ENCODE measurements around the gene ENTHD1.
"Not testable (repeated sequence)": the region's sequence is repeated elsewhere in the genome, so short reads cannot be mapped to it uniquely, and the experiment has no call there.

Gene ENTHD1

DNA sequence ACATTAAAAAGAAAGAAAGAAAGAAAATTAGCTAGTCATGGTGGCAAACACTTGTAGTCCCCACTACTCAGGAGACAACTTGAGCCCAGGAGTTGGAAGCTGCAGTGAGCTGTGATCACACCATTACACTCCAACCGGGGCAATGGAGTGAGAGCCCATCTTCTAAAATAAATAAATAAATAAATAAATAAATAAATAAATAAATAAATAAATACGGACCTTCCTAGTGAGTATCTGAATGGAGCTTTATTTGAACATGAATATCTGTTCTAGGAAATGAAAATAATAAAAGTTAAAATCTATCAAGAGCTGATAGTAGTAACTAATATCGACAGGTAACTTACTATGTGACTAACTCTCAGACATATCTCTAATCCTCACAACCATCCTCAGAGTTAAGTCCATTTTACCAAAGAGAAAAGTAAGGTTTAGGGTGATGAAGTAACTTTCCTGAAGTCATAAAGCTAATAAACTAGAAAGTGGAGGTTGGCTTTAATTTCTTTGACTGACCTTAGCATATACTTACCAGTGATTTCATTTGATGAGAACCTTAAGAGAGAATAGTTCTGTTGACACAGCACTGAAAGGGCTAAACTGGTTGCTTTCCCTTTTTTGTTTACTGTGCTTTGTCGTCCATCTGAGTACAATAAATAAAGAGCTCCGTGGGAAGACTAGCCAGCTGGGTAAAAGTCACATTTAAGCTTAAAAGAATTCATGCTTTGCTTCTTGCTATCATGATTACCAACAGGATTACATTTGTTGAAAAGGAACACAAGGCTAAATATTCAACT, 22.4 kb downstream of the ENTHD1 start:
- Histone ChIP-seq H3K36me3 (ENCODE audit: control insufficient read depth, insufficient read depth, low read length) (no peaks in the 10 kb centered on the region), H3K9me3 (ENCODE audit: control insufficient read depth, insufficient read depth, low read length) (no peaks in the 10 kb centered on the region), H3K4me1 (ENCODE audit: control insufficient read depth, insufficient read depth, low read length) (no peaks in the 10 kb centered on the region), H3K4me3 (ENCODE audit: low read depth, low read length) (no peak overlapping the region), H3K27ac (ENCODE audit: low read depth, low read length) (no peak overlapping the region), H3K27me3 (ENCODE audit: control insufficient read depth, insufficient read depth, low read length) (no peaks in the 10 kb centered on the region), H3K9ac (ENCODE audit: low read depth, low read length) (no peak overlapping the region)

DNA sequence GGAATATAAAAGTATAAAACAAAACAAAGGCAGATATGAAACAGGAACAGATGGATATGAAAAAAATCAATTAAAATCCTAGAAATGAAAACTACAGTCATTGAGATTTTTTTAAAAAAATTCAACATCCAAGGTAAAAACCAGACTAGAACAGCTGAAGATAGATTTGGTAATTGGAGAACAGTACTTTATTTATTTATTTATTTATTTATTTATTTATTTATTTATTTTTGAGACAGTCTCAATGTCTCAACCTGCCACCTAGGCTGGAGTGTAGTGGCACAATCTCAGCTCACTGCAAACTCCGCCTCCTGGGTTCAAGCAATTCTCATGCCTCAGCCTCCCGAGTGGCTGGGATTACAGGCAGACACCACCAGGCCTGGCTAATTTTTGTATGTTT, 23.8 kb downstream of the ENTHD1 start:
- H3K27me3 ChIP-seq (ENCODE audit: control insufficient read depth, insufficient read depth, low read length); H3K27ac ChIP-seq (ENCODE audit: low read depth, low read length); H3K9ac ChIP-seq (ENCODE audit: low read depth, low read length); H3K9me3 ChIP-seq (ENCODE audit: control insufficient read depth, insufficient read depth, low read length); H3K4me3 ChIP-seq (ENCODE audit: low read depth, low read length); H3K36me3 ChIP-seq (ENCODE audit: control insufficient read depth, insufficient read depth, low read length); H3K4me1 ChIP-seq (ENCODE audit: control insufficient read depth, insufficient read depth, low read length): not testable (repeated sequence)

DNA sequence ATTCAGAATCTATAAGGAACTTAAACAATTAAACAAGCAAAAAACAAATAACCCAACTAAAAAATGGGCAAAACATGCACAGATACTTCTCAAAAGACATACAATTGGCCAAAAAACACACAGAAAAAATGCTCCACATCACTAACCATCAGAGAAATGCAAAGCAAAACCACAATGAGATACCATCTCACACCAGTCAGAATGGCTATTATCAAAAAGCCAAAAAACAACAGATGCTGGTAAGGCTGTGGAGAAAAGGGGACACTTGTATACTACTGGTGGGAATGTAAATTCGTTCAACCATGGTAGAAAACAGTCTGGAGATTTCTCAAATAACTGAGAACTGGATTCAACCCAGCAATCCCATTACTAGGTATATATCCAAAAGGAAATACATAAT, 24.8 kb downstream of the ENTHD1 start:
- H3K9me3 ChIP-seq (ENCODE audit: control insufficient read depth, insufficient read depth, low read length), result no peaks in the 10 kb centered on the region
- no peaks in the 10 kb centered on the region for H3K27me3 ChIP-seq (ENCODE audit: control insufficient read depth, insufficient read depth, low read length)
- no peak overlapping the region for H3K9ac ChIP-seq (ENCODE audit: low read depth, low read length)
- H3K36me3 ChIP-seq (ENCODE audit: control insufficient read depth, insufficient read depth, low read length), result no peaks in the 10 kb centered on the region
- no peak overlapping the region for H3K4me3 ChIP-seq (ENCODE audit: low read depth, low read length)
- no peak overlapping the region for H3K27ac ChIP-seq (ENCODE audit: low read depth, low read length)
- H3K4me1 ChIP-seq (ENCODE audit: control insufficient read depth, insufficient read depth, low read length), result no peaks in the 10 kb centered on the region

DNA sequence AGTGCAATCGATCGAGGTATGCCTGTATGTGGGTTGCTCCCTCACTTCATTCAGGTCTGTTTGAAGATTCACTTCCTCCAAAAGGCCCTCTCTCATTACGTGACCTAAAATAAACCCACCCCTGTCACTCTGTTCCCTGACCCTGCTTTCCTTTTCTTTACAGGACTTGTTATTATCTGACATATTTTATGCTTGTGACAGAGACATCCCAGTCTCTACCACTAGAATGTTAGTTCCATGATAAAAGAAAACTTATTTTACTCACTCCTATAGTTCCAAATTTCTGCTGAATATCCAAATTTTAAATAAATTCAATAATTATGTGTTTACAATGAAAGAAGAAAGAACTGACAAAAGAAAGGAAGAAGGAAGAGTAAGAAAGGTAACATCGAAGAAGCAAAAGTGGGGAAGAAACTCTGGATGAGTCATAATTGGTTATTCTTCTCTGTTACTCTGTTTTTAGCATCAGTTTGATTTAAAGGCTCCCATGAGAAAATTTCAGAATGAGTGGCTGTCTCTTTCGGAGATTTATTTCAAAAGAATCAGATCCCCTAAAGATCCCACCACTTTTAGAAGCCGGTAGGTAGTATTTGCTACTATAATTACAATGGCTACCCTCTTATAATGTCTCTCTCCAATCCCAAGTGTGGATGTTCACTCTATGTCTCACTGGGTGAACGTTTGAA, 33.5 kb downstream of the ENTHD1 start:
- Histone ChIP-seq H3K4me3 (ENCODE audit: low read depth, low read length) (no peak overlapping the region), H3K27ac (ENCODE audit: low read depth, low read length) (no peak overlapping the region)

DNA sequence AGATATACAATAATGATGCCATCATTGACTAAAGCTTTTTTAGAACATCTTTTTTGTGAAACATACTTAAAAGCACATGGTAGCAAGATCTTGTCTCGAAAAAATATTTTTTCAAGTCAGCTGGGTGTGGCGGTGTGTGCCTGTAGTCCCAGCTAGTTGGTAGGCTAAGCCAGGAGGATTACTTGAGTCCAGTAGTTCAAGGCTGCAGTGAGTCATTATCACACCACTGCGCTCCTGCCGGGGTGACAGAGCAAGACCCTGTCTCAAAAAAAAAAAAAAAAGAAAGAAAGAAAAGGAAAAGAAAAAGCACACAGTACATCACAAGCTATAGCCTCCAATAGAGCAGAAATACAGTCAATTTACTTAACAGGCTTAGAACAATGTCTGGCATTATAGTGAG, 37.0 kb downstream of the ENTHD1 start:
- no peak overlapping the region for H3K4me3 ChIP-seq (ENCODE audit: low read depth, low read length)
- H3K27ac ChIP-seq (ENCODE audit: low read depth, low read length), result no peak overlapping the region
- no peaks in the 10 kb centered on the region for H3K36me3 ChIP-seq (ENCODE audit: control insufficient read depth, insufficient read depth, low read length)
- no peaks in the 10 kb centered on the region for H3K4me1 ChIP-seq (ENCODE audit: control insufficient read depth, insufficient read depth, low read length)
- no peak overlapping the region for H3K9ac ChIP-seq (ENCODE audit: low read depth, low read length)
- H3K9me3 ChIP-seq (ENCODE audit: control insufficient read depth, insufficient read depth, low read length), result no peaks in the 10 kb centered on the region
- no peaks in the 10 kb centered on the region for H3K27me3 ChIP-seq (ENCODE audit: control insufficient read depth, insufficient read depth, low read length)

More for the DNA sequence above, 33.5 kb downstream of the ENTHD1 start:
- Histone ChIP-seq H3K9me3 (ENCODE audit: control insufficient read depth, insufficient read depth, low read length) (no peaks in the 10 kb centered on the region), H3K36me3 (ENCODE audit: control insufficient read depth, insufficient read depth, low read length) (no peaks in the 10 kb centered on the region), H3K9ac (ENCODE audit: low read depth, low read length) (no peak overlapping the region), H3K4me1 (ENCODE audit: control insufficient read depth, insufficient read depth, low read length) (no peaks in the 10 kb centered on the region), H3K27me3 (ENCODE audit: control insufficient read depth, insufficient read depth, low read length) (no peaks in the 10 kb centered on the region)

DNA sequence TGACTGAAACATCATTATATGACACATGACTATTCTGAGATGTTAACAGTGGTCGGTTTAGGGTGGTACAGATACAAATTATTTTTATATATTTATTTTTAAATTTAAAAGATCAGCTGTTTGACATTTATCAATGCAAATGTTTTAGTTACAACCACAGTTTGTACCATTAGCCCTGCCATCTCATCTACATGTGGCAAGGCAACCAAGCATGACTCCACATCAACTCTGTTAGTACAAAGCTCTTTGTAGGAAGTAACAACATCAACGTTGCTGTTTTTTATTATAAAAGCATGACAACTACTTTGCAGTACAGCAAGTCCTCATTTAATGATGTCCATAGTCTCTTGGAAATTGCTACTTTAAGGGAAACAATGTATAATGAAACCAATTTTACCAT, 40.8 kb downstream of the ENTHD1 start:
- H3K4me1 ChIP-seq (ENCODE audit: control insufficient read depth, insufficient read depth, low read length), result no peaks in the 10 kb centered on the region
- H3K9me3 ChIP-seq (ENCODE audit: control insufficient read depth, insufficient read depth, low read length), result no peaks in the 10 kb centered on the region
- no peaks in the 10 kb centered on the region for H3K36me3 ChIP-seq (ENCODE audit: control insufficient read depth, insufficient read depth, low read length)
- H3K27ac ChIP-seq (ENCODE audit: low read depth, low read length), result no peak overlapping the region
- H3K27me3 ChIP-seq (ENCODE audit: control insufficient read depth, insufficient read depth, low read length), result no peaks in the 10 kb centered on the region
- no peak overlapping the region for H3K4me3 ChIP-seq (ENCODE audit: low read depth, low read length)
- H3K9ac ChIP-seq (ENCODE audit: low read depth, low read length), result no peak overlapping the region

DNA sequence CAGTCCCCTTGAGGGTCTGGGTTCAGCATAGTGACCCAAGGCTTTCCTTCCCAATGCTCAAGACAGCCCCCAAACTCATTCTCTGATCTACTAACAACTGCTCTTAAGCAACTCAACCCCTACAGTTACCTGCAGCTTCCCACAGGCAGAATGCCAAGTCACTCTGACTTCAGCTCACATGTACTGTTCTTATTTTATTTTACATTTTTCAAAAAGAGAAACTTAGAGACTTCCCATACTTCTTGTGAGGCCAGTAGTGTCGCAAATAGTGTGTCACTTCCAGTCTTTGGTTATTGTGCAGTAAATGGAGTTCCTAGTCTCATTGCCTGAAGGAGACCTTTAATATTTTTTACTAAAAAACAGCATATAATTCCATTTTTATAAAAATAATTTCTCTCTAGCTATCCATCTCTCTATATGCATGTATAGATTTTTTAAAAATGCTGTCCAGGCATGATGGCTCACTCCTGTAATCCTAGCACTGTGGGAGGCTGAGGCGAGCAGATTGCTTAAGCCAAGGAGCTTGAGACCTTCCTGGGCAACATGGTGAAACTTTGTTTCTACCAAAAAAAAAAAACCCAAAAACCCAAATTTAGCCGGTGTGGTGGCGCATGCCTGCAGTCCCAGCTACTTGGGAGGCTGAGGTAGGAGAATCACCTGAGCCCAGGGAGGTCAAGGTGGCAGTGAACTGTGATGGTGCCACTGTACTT, 41.8 kb downstream of the ENTHD1 start:
- Histone ChIP-seq H3K9ac (ENCODE audit: low read depth, low read length) (no peak overlapping the region), H3K4me3 (ENCODE audit: low read depth, low read length) (no peak overlapping the region), H3K27me3 (ENCODE audit: control insufficient read depth, insufficient read depth, low read length) (no peaks in the 10 kb centered on the region), H3K4me1 (ENCODE audit: control insufficient read depth, insufficient read depth, low read length) (no peaks in the 10 kb centered on the region), H3K36me3 (ENCODE audit: control insufficient read depth, insufficient read depth, low read length) (no peaks in the 10 kb centered on the region), H3K9me3 (ENCODE audit: control insufficient read depth, insufficient read depth, low read length) (no peaks in the 10 kb centered on the region), H3K27ac (ENCODE audit: low read depth, low read length) (no peak overlapping the region)

DNA sequence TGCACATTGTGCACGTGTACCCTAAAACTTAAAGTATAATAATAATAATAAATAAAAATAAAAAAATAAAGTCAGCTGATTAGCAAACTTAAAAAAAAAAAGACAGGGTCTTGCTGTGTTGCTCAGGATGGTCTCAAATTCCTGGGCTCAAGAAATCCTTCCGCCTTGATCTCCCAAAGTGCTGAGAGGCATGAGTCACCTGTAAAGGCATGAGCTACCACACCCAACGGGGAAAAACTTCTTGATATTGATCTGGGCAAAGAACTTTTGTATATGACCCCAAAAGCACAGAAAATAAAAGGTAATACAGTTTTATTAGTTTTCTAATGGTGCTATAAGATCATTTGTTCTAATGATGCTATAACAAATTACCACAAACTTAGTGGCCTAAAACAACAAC, 46.1 kb downstream of the ENTHD1 start:
- Histone ChIP-seq H3K27me3 (ENCODE audit: control insufficient read depth, insufficient read depth, low read length) (no peaks in the 10 kb centered on the region), H3K27ac (ENCODE audit: low read depth, low read length) (no peak overlapping the region), H3K4me3 (ENCODE audit: low read depth, low read length) (no peak overlapping the region), H3K9me3 (ENCODE audit: control insufficient read depth, insufficient read depth, low read length) (no peaks in the 10 kb centered on the region), H3K4me1 (ENCODE audit: control insufficient read depth, insufficient read depth, low read length) (no peaks in the 10 kb centered on the region), H3K36me3 (ENCODE audit: control insufficient read depth, insufficient read depth, low read length) (no peaks in the 10 kb centered on the region), H3K9ac (ENCODE audit: low read depth, low read length) (no peak overlapping the region)

DNA sequence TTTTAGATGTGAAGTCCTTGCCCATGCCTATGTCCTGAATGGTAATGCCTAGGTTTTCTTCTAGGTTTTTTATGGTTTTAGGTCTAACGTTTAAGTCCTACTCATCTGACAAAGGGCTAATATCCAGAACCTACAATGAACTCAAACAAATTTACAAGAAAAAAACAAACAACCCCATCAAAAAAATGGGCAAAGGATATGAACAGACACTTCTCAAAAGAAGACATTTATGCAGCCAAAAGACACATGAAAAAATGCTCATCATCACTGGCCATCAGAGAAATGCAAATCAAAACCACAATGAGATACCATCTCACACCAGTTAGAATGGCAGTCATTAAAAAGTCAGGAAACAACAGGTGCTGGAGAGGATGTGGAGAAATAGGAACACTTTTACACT, 47.0 kb downstream of the ENTHD1 start:
- not testable (repeated sequence) for H3K27ac ChIP-seq (ENCODE audit: low read depth, low read length); H3K4me1 ChIP-seq (ENCODE audit: control insufficient read depth, insufficient read depth, low read length); H3K9ac ChIP-seq (ENCODE audit: low read depth, low read length); H3K36me3 ChIP-seq (ENCODE audit: control insufficient read depth, insufficient read depth, low read length); H3K4me3 ChIP-seq (ENCODE audit: low read depth, low read length); H3K27me3 ChIP-seq (ENCODE audit: control insufficient read depth, insufficient read depth, low read length); H3K9me3 ChIP-seq (ENCODE audit: control insufficient read depth, insufficient read depth, low read length)

DNA sequence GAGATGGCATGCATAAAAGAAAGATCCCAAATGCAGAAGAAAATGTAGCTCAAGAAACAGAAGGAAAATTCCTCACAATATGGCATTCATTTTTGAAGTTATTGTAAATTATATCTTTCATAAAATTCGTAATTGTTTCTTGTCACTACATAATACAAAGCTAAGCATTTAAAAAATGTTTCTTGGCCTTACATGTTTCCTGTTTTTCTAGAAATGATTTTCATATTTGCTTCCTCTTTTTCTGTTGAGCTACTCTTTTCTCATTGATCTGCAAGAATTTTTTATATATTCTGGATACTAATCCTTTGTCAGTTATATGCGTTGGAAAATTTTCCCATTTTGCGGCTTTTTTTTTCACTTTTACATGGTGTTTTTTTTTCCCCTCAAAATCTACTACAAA, 48.0 kb downstream of the ENTHD1 start:
- no peak overlapping the region for H3K4me3 ChIP-seq (ENCODE audit: low read depth, low read length)
- H3K36me3 ChIP-seq (ENCODE audit: control insufficient read depth, insufficient read depth, low read length), result no peaks in the 10 kb centered on the region
- no peaks in the 10 kb centered on the region for H3K9me3 ChIP-seq (ENCODE audit: control insufficient read depth, insufficient read depth, low read length)
- no peaks in the 10 kb centered on the region for H3K27me3 ChIP-seq (ENCODE audit: control insufficient read depth, insufficient read depth, low read length)
- H3K27ac ChIP-seq (ENCODE audit: low read depth, low read length), result no peak overlapping the region
- H3K9ac ChIP-seq (ENCODE audit: low read depth, low read length), result no peak overlapping the region
- H3K4me1 ChIP-seq (ENCODE audit: control insufficient read depth, insufficient read depth, low read length), result no peaks in the 10 kb centered on the region

DNA sequence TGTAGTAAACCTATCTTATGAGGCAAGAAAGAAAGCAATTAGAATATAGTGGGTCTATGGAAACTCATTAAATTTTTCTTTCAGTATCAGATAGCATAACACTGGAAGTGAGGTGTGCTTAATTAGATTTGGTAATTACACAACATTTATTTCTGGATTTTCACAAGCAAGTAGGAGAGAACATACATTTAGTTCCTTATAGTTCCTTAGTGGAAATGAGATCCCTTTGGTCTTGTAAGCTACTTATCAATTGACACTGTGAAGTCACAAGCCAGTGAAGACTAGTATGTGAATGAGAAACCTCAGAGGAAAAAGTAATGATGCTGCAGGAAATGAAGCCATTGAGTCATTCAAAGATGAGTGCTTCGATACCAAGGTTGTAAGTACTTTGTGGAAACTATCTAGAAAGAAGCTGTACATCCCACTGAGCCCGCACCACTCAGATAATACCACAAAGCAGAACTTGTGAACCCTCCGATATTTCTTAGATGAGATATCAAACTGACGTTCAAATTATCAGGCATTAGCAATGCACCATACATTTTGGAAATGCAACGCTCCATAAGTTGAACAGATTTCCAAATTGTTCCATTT, 53.5 kb downstream of the ENTHD1 start:
- H3K27me3 ChIP-seq (ENCODE audit: control insufficient read depth, insufficient read depth, low read length), result no peaks in the 10 kb centered on the region
- no peaks in the 10 kb centered on the region for H3K36me3 ChIP-seq (ENCODE audit: control insufficient read depth, insufficient read depth, low read length)
- no peaks in the 10 kb centered on the region for H3K4me1 ChIP-seq (ENCODE audit: control insufficient read depth, insufficient read depth, low read length)
- H3K9me3 ChIP-seq (ENCODE audit: control insufficient read depth, insufficient read depth, low read length), result no peaks in the 10 kb centered on the region
- H3K9ac ChIP-seq (ENCODE audit: low read depth, low read length), result no peak overlapping the region
- H3K4me3 ChIP-seq (ENCODE audit: low read depth, low read length), result no peak overlapping the region
- no peak overlapping the region for H3K27ac ChIP-seq (ENCODE audit: low read depth, low read length)

Measured in HUES48 (cell line).